ENCODE data around the gene SLC38A10.
A peak's percentile ranks its signal among the peaks of the same experiment; 100 is the strongest.

Gene SLC38A10

DNA sequence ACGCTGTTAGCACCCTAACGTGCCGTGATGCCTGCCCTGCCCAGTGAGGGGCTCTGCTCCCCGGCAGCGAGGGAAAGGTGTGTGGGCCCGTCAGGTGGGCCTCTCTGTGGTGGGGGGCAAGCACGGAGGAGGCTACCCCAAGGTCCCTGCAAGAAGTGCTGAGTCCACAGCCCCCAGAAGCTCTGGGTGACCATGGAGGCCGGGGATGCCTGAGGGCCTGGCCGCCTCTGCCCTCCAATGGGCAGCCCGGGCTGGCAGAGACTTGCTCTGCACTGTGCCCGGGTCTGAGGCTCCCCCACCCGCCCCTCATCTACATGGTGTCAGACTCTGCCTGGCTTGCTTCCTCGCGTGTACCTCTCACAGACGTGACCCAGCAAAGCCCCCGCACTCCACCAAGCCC lies 12.2 kb downstream of the SLC38A10 start:
- H3K36me3 ChIP-seq (ENCODE audit: control insufficient read depth, insufficient read depth, low read length), result peaks cover 20% of the 10 kb centered on the region
- no peak overlapping the region for H3K9ac ChIP-seq (ENCODE audit: low read length)
- no peak overlapping the region for H3K27ac ChIP-seq (ENCODE audit: low read depth, low read length)
- H3K4me1 ChIP-seq (ENCODE audit: control insufficient read depth, insufficient read depth, low read length), result peaks cover 5% of the 10 kb centered on the region
- no peak overlapping the region for H3K4me3 ChIP-seq (ENCODE audit: low read length)
- no peaks in the 10 kb centered on the region for H3K27me3 ChIP-seq (ENCODE audit: control insufficient read depth, insufficient read depth, low read length)

DNA sequence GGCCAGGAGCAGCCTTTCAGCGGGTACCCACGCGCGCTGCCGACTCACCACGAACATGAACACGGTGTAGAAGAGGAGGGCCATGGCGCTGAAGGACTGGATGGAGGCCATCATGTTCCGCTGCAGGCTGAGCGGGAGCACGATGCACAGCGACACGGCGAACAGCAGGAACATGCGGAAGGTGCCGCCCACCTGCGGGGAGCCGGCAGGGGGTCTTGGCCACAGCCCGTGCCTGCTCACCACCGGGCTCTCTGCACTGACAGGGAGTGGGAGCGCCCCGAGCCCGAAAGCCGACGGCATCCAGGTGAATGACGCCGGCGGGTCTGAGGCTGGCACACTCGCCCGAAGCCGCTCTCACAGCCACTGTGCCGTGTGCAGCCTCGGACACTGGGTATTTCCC lies 13.0 kb downstream of the SLC38A10 start:
- peaks cover 6% of the 10 kb centered on the region for H3K4me1 ChIP-seq (ENCODE audit: control insufficient read depth, insufficient read depth, low read length)
- no peaks in the 10 kb centered on the region for H3K27me3 ChIP-seq (ENCODE audit: control insufficient read depth, insufficient read depth, low read length)
- H3K4me3 ChIP-seq (ENCODE audit: low read length), result no peak overlapping the region
- no peak overlapping the region for H3K27ac ChIP-seq (ENCODE audit: low read depth, low read length)
- H3K36me3 ChIP-seq (ENCODE audit: control insufficient read depth, insufficient read depth, low read length), result peaks cover 20% of the 10 kb centered on the region
- H3K9ac ChIP-seq (ENCODE audit: low read length), result no peak overlapping the region

DNA sequence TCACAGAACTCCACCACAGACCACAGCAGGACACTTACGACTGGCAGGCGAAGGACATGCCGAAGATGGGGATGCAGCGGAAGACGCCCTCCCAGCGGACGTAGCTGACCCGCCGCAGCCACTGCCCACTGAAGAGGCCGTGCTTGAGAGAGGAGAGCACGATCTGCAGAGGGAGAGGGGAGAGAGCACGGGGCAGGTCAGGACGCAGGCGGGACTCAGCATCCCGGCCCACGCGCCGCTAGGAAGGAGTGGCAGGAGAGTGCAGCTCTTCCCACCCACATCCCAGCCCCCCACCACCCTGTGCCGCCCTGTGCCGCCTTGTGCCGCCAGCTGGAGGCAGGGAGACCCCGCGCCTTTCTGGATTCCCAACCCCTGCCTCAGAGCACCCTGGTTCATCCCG lies 14.5 kb downstream of the SLC38A10 start:
- no peaks in the 10 kb centered on the region for H3K27me3 ChIP-seq (ENCODE audit: control insufficient read depth, insufficient read depth, low read length)
- no peak overlapping the region for H3K9ac ChIP-seq (ENCODE audit: low read length)
- peaks cover 11% of the 10 kb centered on the region for H3K4me1 ChIP-seq (ENCODE audit: control insufficient read depth, insufficient read depth, low read length)
- H3K36me3 ChIP-seq (ENCODE audit: control insufficient read depth, insufficient read depth, low read length), result peaks cover 22% of the 10 kb centered on the region
- H3K4me3 ChIP-seq (ENCODE audit: low read length), result no peak overlapping the region
- no peak overlapping the region for H3K27ac ChIP-seq (ENCODE audit: low read depth, low read length)

DNA sequence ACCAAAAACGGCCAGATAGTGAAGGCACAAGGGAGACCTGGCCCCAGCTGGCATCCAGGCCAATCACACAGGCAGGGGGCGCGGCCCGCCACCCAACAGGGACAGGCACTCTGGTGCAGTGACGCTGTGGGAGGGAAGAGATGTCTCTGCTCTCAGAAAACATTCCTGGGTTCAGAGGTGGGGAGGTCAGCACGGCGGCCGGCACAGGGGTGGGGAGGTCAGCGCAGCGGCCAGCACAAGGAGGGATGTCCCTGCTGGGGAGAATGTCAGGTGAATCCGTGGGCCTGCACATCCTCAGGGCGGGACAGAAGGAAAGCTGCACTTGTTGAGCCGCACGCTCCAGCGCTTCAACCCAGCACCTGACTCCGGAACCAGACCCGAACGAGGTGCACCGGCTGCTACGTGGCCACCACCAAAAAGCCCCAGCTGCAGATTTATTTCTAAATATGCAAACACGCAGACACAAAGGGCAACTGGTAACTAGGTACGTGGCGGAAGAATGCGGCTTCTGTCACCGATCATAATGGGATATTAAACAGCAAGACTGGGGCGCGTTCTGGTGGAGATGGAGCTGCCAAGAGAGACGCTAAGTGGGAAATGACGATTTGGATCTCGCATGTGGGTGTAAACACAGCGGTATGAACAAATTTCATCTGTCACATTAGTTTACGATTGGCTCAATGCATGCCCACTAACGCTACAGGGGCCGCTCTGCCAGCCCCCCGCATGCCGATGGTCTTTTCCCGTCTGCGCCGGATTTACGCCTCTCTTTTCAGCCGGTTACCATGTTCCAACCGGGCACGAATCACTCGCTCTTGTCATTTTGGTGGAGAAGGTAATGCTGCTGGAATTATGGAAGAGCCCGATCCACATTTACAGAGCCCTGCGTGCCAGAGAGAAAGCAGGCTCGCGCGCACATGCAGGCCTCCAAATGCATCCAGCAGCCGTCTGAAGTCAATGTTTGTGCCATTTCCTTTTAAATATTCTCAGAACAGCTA lies 15.5 kb downstream of the SLC38A10 start:
- Histone ChIP-seq H3K27ac (ENCODE audit: low read depth, low read length) (no peak overlapping the region), H3K4me1 (ENCODE audit: control insufficient read depth, insufficient read depth, low read length) (peaks cover 11% of the 10 kb centered on the region), H3K4me3 (ENCODE audit: low read length) (no peak overlapping the region), H3K36me3 (ENCODE audit: control insufficient read depth, insufficient read depth, low read length) (peaks cover 22% of the 10 kb centered on the region), H3K9ac (ENCODE audit: low read length) (no peak overlapping the region), H3K27me3 (ENCODE audit: control insufficient read depth, insufficient read depth, low read length) (no peaks in the 10 kb centered on the region)

DNA sequence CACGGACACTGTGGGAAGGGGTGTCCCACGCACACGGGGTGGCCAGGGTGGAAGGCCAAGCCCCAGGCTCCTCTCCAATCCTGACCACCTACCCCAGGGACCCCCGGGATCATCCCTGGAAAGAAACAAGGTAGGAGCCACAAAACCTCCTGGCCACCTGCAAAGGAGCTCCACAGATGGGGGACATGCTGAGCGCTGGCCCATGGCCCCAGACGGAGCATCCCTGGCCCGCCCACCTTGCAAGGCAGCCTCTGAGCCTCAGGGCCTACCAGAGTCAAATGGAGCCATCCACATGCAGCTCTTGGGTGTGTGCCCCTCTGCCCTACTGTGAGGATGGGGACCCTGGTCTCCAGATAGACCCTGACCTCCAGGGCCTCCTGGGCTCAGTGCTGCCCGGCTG lies 16.3 kb downstream of the SLC38A10 start:
- H3K36me3 ChIP-seq (ENCODE audit: control insufficient read depth, insufficient read depth, low read length), result peaks cover 25% of the 10 kb centered on the region
- H3K9ac ChIP-seq (ENCODE audit: low read length), result no peak overlapping the region
- peaks cover 11% of the 10 kb centered on the region for H3K4me1 ChIP-seq (ENCODE audit: control insufficient read depth, insufficient read depth, low read length)
- no peaks in the 10 kb centered on the region for H3K27me3 ChIP-seq (ENCODE audit: control insufficient read depth, insufficient read depth, low read length)
- no peak overlapping the region for H3K4me3 ChIP-seq (ENCODE audit: low read length)
- H3K27ac ChIP-seq (ENCODE audit: low read depth, low read length), result peak overlapping the region; percentile 88

DNA sequence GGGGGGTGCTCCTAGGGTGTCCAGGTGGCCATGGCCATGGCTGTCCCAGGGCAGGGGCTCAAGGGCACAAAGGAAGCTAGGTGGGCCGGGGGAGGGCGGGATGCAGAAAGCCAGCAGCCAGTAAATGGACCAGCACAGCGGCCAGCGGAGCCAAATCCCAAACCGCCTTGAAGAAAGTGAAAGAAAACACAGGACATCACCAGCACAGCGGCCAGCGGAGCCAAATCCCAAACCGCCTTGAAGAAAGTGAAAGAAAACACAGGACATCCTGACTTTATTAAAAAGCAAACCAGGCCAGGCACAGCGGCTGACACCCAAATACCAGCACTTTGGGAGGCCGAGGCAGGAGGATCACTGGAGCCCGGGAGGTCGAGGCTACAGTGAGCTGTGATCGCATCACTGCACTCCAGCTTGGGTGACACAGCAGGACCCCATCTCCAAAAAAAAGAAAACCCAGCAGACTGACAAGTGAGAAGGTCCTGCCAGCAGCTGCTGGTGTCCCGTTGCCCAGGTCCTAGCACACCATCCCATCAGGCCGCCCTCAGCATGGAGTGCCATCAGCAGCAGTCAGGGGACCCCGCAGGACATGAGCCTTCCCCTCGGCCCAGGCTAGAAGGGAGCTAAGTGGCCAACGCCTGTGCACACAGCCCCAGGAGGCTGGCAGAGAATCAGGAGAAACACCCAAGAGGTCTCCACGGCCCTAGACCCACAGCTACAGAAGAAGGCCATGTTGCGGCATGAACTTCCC lies 17.0 kb downstream of the SLC38A10 start:
- no peak overlapping the region for H3K9ac ChIP-seq (ENCODE audit: low read length)
- H3K27ac ChIP-seq (ENCODE audit: low read depth, low read length), result peak overlapping the region; percentile 88
- peaks cover 29% of the 10 kb centered on the region for H3K36me3 ChIP-seq (ENCODE audit: control insufficient read depth, insufficient read depth, low read length)
- H3K27me3 ChIP-seq (ENCODE audit: control insufficient read depth, insufficient read depth, low read length), result no peaks in the 10 kb centered on the region
- peaks cover 11% of the 10 kb centered on the region for H3K4me1 ChIP-seq (ENCODE audit: control insufficient read depth, insufficient read depth, low read length)
- peak overlapping the region; percentile 48 for H3K4me3 ChIP-seq (ENCODE audit: low read length)

DNA sequence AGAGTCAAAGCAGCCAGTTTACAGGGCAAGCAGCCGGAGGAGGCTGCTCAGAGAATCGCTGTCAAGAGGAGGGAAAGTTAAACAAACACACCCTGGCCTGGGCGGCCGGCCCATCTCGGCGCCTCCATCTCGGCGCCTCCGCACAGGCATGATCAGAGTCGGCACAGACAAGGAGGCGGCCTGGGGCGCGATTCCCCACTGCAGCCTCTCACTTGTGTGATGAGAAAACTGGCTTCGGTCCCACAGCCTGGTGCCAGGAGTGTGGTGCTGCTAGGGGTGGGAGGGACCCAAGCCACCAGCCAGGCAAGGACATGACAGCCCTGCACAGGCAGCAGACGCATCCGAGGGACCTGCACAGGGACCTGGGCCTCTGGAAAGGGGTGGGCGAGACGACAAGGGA lies 17.7 kb downstream of the SLC38A10 start:
- Histone ChIP-seq H3K4me1 (ENCODE audit: control insufficient read depth, insufficient read depth, low read length) (peaks cover 11% of the 10 kb centered on the region), H3K4me3 (ENCODE audit: low read length) (peak overlapping the region; percentile 48), H3K27me3 (ENCODE audit: control insufficient read depth, insufficient read depth, low read length) (no peaks in the 10 kb centered on the region), H3K9ac (ENCODE audit: low read length) (no peak overlapping the region), H3K27ac (ENCODE audit: low read depth, low read length) (peak overlapping the region; percentile 88), H3K36me3 (ENCODE audit: control insufficient read depth, insufficient read depth, low read length) (peaks cover 28% of the 10 kb centered on the region)

DNA sequence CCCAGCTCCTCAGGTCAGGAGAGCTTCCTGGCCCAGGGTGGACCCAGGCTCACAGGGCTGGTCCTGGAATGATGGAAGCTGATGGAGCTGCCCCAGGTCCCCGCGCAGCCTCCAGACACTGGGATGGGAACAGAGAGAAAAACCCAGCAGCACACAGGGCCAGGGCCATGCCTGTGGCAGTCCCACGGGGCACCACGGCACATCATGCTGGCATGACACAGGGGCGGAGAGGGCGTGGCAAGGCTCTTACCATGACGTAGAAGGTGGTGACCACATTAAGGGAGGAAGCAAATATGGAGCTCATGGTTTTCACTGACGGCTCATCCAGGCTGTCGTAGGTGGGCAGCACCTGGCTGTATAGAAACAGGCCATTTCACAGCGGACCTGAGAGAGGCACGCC lies 18.3 kb downstream of the SLC38A10 start:
- peak overlapping the region; percentile 28 for H3K4me3 ChIP-seq (ENCODE audit: low read length)
- H3K27me3 ChIP-seq (ENCODE audit: control insufficient read depth, insufficient read depth, low read length), result no peaks in the 10 kb centered on the region
- H3K36me3 ChIP-seq (ENCODE audit: control insufficient read depth, insufficient read depth, low read length), result peaks cover 28% of the 10 kb centered on the region
- peak overlapping the region; percentile 88 for H3K27ac ChIP-seq (ENCODE audit: low read depth, low read length)
- peaks cover 11% of the 10 kb centered on the region for H3K4me1 ChIP-seq (ENCODE audit: control insufficient read depth, insufficient read depth, low read length)
- H3K9ac ChIP-seq (ENCODE audit: low read length), result no peak overlapping the region

DNA sequence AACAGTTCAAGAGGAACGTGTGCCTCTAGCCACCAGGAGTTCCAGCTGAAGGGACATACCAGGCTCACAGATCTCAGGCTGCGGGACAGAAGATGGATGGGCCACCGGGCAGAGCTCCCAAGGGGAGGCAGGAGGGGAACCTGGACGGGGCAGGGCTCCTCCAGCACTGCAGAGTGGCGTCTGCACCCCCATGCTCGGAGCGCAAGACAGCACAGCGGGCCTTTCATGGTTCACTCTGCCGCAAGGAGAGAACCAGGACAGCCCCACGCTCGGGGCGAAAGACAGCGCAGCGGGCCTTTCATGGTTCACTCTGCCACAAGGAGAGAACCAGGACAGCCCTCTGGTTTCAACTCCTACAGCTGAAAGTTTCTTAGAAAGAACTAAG lies 20.6 kb downstream of the SLC38A10 start:
- H3K36me3 ChIP-seq (ENCODE audit: control insufficient read depth, insufficient read depth, low read length), result peaks cover 21% of the 10 kb centered on the region
- H3K27me3 ChIP-seq (ENCODE audit: control insufficient read depth, insufficient read depth, low read length), result no peaks in the 10 kb centered on the region
- H3K4me1 ChIP-seq (ENCODE audit: control insufficient read depth, insufficient read depth, low read length), result peaks cover 11% of the 10 kb centered on the region
- no peak overlapping the region for H3K27ac ChIP-seq (ENCODE audit: low read depth, low read length)
- H3K4me3 ChIP-seq (ENCODE audit: low read length), result no peak overlapping the region
- no peak overlapping the region for H3K9ac ChIP-seq (ENCODE audit: low read length)

DNA sequence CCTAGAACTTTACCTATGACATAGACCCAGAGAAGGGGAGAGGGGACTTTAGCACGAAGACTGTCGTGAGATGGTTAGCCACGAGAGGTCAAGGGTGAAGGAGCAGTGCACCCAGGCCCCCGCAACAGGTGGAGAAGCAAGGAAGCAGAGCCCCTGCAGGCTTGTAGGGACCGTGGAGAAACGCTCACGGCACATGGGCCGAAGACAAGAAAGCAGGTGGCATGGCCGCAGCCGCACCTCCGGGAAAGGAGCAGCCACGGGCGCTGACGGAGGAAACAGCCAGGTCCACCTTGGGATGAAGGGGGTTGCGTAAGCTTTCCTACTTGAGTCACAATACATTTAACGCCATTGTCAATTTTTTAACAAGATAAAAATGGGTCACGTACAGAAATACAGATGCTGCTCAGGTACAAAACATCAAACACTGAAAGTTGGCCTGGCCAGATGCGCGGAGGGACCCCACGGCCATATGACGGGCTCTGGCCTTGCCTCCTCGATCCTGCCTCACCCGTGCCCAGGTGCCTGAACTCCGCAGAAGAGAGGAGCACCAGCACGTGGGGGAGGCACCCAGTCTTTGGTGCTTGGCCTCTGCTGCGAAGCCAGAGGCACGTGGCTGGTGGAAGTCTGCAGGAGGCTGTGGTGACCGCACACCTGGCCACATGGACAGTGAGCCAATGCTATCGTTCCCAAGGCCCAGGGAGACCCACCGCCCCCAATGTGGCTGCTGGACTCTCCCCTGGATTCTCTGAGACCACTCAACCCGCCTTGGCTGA lies 21.2 kb downstream of the SLC38A10 start:
- H3K36me3 ChIP-seq (ENCODE audit: control insufficient read depth, insufficient read depth, low read length), result peaks cover 18% of the 10 kb centered on the region
- no peak overlapping the region for H3K27ac ChIP-seq (ENCODE audit: low read depth, low read length)
- H3K4me3 ChIP-seq (ENCODE audit: low read length), result no peak overlapping the region
- H3K9ac ChIP-seq (ENCODE audit: low read length), result no peak overlapping the region
- no peaks in the 10 kb centered on the region for H3K27me3 ChIP-seq (ENCODE audit: control insufficient read depth, insufficient read depth, low read length)
- peaks cover 11% of the 10 kb centered on the region for H3K4me1 ChIP-seq (ENCODE audit: control insufficient read depth, insufficient read depth, low read length)

DNA sequence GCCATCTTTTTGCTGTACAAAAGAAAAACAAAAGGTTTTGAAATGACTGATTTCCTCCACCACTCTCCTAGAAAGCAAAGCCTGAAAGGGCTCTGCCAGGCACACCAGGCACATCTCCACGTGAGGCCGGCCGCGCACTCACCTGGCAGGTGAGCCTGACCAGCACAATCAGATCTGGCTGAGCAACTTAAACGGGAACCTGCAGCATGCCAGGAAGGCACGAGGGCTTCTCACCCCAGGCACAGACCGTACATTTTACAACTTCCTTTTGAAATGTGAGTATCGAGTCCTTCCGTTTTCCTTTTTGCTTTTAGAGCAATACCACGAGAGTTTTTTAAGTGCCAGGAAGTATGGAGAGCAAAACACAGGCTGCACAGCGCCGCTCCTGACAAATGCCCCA lies 22.5 kb downstream of the SLC38A10 start:
- H3K36me3 ChIP-seq (ENCODE audit: control insufficient read depth, insufficient read depth, low read length), result peaks cover 22% of the 10 kb centered on the region
- H3K27me3 ChIP-seq (ENCODE audit: control insufficient read depth, insufficient read depth, low read length), result no peaks in the 10 kb centered on the region
- H3K4me3 ChIP-seq (ENCODE audit: low read length), result no peak overlapping the region
- H3K9ac ChIP-seq (ENCODE audit: low read length), result no peak overlapping the region
- H3K27ac ChIP-seq (ENCODE audit: low read depth, low read length), result no peak overlapping the region
- peaks cover 6% of the 10 kb centered on the region for H3K4me1 ChIP-seq (ENCODE audit: control insufficient read depth, insufficient read depth, low read length)

DNA sequence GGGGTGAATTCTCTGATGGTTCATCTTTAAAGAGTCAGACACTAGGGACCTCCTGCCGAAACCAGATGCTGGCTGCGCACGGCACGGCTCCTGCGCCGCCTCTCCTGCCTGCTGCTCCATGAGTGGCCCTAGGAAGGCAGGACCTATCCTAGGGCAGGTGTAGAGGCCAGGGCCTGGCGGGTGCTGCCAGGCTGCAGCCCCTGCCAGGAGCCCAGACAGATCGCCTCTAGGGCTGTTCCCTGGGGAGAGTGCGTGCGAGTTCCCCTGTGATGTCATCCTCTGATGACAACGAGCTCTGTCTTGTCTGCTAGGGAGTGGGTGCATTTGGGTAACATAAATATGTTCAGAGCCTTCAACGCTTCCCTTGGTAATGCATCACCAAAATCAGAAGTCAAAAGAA lies 23.9 kb downstream of the SLC38A10 start:
- Histone ChIP-seq H3K4me3 (ENCODE audit: low read length) (no peak overlapping the region), H3K27ac (ENCODE audit: low read depth, low read length) (no peak overlapping the region), H3K27me3 (ENCODE audit: control insufficient read depth, insufficient read depth, low read length) (no peaks in the 10 kb centered on the region), H3K9ac (ENCODE audit: low read length) (no peak overlapping the region), H3K4me1 (ENCODE audit: control insufficient read depth, insufficient read depth, low read length) (no peaks in the 10 kb centered on the region), H3K36me3 (ENCODE audit: control insufficient read depth, insufficient read depth, low read length) (peaks cover 23% of the 10 kb centered on the region)

Measured in rectal smooth muscle tissue (tissue), 1 donor.